SU-DHL-6 (cell line): ENCODE measurements around the gene MYG1.

Experiments
- H2AFZ ChIP-seq: fragments of 200-600 bp; sonication (generic); 2 replicates; pipeline ENCODE4 v1.6.1; 2014; ENCODE audit warnings: low read depth, mild to moderate bottlenecking, moderate library complexity, mixed read lengths, antibody characterized with exemption, low read length; ENCODE audit not compliant: severe bottlenecking
- H3F3A ChIP-seq: fragments of 200-600 bp; shearing (Covaris generic); 2 replicates; pipeline ENCODE4 v1.6.0; 2016; ENCODE audit warnings: antibody characterized with exemption, mild to moderate bottlenecking; ENCODE audit not compliant: insufficient read depth
- H3K27ac ChIP-seq: fragments of 200-600 bp; sonication (generic); 2 replicates; pipeline ENCODE4 v1.5.1; 2016; ENCODE audit warnings: low read depth, mild to moderate bottlenecking, low read length, moderate library complexity, mixed read lengths
- H3K27me3 ChIP-seq: fragments of 200-600 bp; sonication (generic), shearing (Covaris generic); 2 replicates; pipeline ENCODE4 v1.6.0; 2014; ENCODE audit warnings: mild to moderate bottlenecking, low read length
- H3K36me3 ChIP-seq: fragments of 200-600 bp; sonication (generic); 2 replicates; pipeline ENCODE4 v1.6.1; 2014; ENCODE audit warnings: mild to moderate bottlenecking, low read length, mixed read lengths
- H3K4me2 ChIP-seq: fragments of 300-600, 200-600 bp; shearing (Covaris generic), sonication (generic); 2 replicates; pipeline ENCODE4 v1.6.0; 2014; ENCODE audit warnings: low read length, low read depth, mild to moderate bottlenecking; ENCODE audit not compliant: poor library complexity, severe bottlenecking
- H3K4me3 ChIP-seq: fragments of 200-600 bp; sonication (generic); 2 replicates; pipeline ENCODE4 v1.5.1; 2014; ENCODE audit warnings: antibody characterized with exemption, low read length, mild to moderate bottlenecking, mixed read lengths; ENCODE audit not compliant: insufficient read depth, poor library complexity, severe bottlenecking
- H3K79me2 ChIP-seq: fragments of 200-600 bp; sonication (generic); 2 replicates; pipeline ENCODE4 v1.6.1; 2014; ENCODE audit warnings: mild to moderate bottlenecking, low read length, moderate library complexity; ENCODE audit not compliant: insufficient read depth
- H3K9ac ChIP-seq: fragments of 200-600 bp; sonication (generic); 2 replicates; pipeline ENCODE4 v1.7.0; 2014; ENCODE audit warnings: mild to moderate bottlenecking, low read length
- H3K9me2 ChIP-seq: fragments of 200-600 bp; sonication (generic); replicated peaks from 2 replicates; pipeline ENCODE4 v1.6.1; 2014; ENCODE audit warnings: low read length; ENCODE audit not compliant: insufficient read depth
- H3K9me3 ChIP-seq: fragments of 200-600 bp; sonication (generic); 2 replicates; pipeline ENCODE4 v1.6.1; 2014; ENCODE audit warnings: low read length, mixed read lengths; ENCODE audit not compliant: insufficient read depth
- H4K20me1 ChIP-seq: fragments of 200-600 bp; sonication (generic); 2 replicates; pipeline ENCODE4 v1.6.1; 2014; ENCODE audit warnings: low read depth, mild to moderate bottlenecking, antibody characterized with exemption, low read length, moderate library complexity, mixed read lengths
- EZH2phosphoT487 ChIP-seq: fragments of 200-600 bp; sonication (generic), shearing (Covaris generic); conservative IDR thresholded peaks from 2 replicates; pipeline ENCODE4 v1.6.1; 2018; ENCODE audit warnings: mild to moderate bottlenecking, antibody characterized with exemption, low read length, moderate library complexity, mixed read lengths
- TF ChIP-seq, protein P1 (sequence below): fragments of 200-600 bp; sonication (generic); IDR thresholded peaks from one replicate; pipeline ENCODE4 v1.5.1; 2017; ENCODE audit warnings: antibody characterized with exemption, mild to moderate bottlenecking, low read length, moderate library complexity; ENCODE audit not compliant: insufficient read depth, poor library complexity, severe bottlenecking

The MYG1 gene

DNA sequence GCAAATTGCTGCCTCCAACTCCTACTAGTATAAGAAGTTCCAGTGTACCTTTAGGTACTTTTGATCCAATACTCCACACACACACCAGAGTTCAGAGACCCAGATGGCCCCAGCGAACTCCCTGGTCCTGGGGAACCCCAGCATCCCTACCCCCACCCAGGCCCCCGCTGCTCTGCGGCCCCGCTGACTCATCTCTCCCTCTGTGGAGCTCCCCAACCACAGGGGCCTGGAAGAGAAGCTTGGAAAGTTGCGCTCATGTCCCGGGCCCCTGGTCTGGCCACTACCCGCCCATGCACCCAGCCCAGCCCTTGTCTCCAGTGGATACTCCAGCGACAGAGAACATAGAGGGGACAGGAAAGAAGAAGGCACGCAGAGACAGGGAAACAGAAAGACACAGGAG lies 40.9 kb downstream of the MYG1 start:
- Histone ChIP-seq H3K79me2 (no peaks in the 10 kb centered on the region), H3K27me3 (no peaks in the 10 kb centered on the region), H2AFZ (no peak overlapping the region)

DNA sequence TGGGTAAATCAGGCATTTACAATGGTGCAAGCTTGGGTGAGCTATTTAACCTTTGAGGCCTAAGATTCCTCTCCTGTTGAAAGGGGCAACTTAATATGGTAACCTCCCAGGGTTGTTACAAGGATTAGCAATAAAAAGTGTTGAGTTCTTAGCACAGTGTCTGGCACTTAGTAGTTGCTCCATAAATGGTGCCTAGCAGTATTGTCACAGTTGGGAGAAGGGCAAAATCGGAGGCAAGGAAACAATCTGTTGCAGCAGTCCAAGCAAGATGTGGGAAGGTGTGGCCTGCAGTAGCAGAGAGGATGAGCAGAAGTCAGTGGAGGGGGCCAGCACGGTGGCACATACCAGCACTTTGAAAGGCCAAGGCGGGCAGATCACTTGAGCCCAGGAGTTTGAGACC lies 44.0 kb downstream of the MYG1 start:
- H3F3A ChIP-seq, result 0 out of 2 replicates have a peak, but pooled peaks cover 6% of the 10 kb centered on the region
- H3K9me2 ChIP-seq, result no peaks in the 10 kb centered on the region
- H3K9ac ChIP-seq, result no peak overlapping the region
- H3K27me3 ChIP-seq, result no peaks in the 10 kb centered on the region
- no peaks in the 10 kb centered on the region for H3K79me2 ChIP-seq
- no peak overlapping the region for H3K4me3 ChIP-seq
- no peak for TF ChIP-seq EZH2phosphoT487
- TF ChIP-seq, protein P1, sequence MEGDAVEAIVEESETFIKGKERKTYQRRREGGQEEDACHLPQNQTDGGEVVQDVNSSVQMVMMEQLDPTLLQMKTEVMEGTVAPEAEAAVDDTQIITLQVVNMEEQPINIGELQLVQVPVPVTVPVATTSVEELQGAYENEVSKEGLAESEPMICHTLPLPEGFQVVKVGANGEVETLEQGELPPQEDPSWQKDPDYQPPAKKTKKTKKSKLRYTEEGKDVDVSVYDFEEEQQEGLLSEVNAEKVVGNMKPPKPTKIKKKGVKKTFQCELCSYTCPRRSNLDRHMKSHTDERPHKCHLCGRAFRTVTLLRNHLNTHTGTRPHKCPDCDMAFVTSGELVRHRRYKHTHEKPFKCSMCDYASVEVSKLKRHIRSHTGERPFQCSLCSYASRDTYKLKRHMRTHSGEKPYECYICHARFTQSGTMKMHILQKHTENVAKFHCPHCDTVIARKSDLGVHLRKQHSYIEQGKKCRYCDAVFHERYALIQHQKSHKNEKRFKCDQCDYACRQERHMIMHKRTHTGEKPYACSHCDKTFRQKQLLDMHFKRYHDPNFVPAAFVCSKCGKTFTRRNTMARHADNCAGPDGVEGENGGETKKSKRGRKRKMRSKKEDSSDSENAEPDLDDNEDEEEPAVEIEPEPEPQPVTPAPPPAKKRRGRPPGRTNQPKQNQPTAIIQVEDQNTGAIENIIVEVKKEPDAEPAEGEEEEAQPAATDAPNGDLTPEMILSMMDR, result no peak
- H3K4me2 ChIP-seq, result no peak overlapping the region
- no peak overlapping the region for H2AFZ ChIP-seq
- no peaks in the 10 kb centered on the region for H3K36me3 ChIP-seq
- H3K27ac ChIP-seq, result no peak overlapping the region
- no peaks in the 10 kb centered on the region for H4K20me1 ChIP-seq
- no peaks in the 10 kb centered on the region for H3K9me3 ChIP-seq

More for the DNA sequence above, 40.9 kb downstream of the MYG1 start:
- Histone ChIP-seq H3K4me2 (no peak overlapping the region), H3K9me3 (no peaks in the 10 kb centered on the region), H3K9ac (no peak overlapping the region), H3K27ac (no peak overlapping the region), H3F3A (0 out of 2 replicates have a peak, but pooled peaks cover 6% of the 10 kb centered on the region), H3K9me2 (no peaks in the 10 kb centered on the region), H3K36me3 (no peaks in the 10 kb centered on the region), H4K20me1 (no peaks in the 10 kb centered on the region), H3K4me3 (no peak overlapping the region)
- TF ChIP-seq, protein P1, result no peak
- TF ChIP-seq EZH2phosphoT487, result no peak

- Histone ChIP-seq H3K9ac (no peak overlapping the region), H3K36me3 (no peaks in the 10 kb centered on the region), H4K20me1 (no peaks in the 10 kb centered on the region), H3K4me3 (no peak overlapping the region), H3K27ac (no peak overlapping the region), H3K4me2 (no peak overlapping the region), H3K9me3 (no peaks in the 10 kb centered on the region), H3K9me2 (no peaks in the 10 kb centered on the region), H3K27me3 (no peaks in the 10 kb centered on the region), H2AFZ (no peak overlapping the region), H3K79me2 (no peaks in the 10 kb centered on the region), H3F3A (0 out of 2 replicates have a peak, but pooled peaks cover 6% of the 10 kb centered on the region)
- TF ChIP-seq EZH2phosphoT487, result no peak
- TF ChIP-seq, protein P1, result no peak
These were observed 44.5 kb downstream of the MYG1 start for GRCh38 chr12:53343969-53344368.
